ENCODE measurements around the gene TACC2. TPM values are rescaled to one million over a fixed set of nuclear protein-coding genes. Genes with fewer than 3 reads are reported as not detected.

Gene TACC2
- total and polyA plus RNA-seq, 2 experiments from 2014 or later, result 4.3 to 16.7 TPM

- 84 to 89% methylated on average over 14 of the region's 14 CpGs for WGBS, 2 experiments (ENCODE audit: low coverage in 1 of 2, low lambda C conversion rate in 2 of 2, missing lambda C conversion rate in 2 of 2)
- H3K27me3 ChIP-seq (replicated peaks; ENCODE audit: insufficient read depth), result no peaks in the 10 kb centered on the region
- no peaks in the 10 kb centered on the region for H3K9me3 ChIP-seq (ENCODE audit: low read depth)
- H3K9me2 ChIP-seq (ENCODE audit: insufficient read depth), result no peaks in the 10 kb centered on the region
- peaks cover 3% of the 10 kb centered on the region; the same call in 1 of the 2 replicates for H3K36me3 ChIP-seq (ENCODE audit: low read depth)
- H3K9ac ChIP-seq, result no peak overlapping the region
- no peaks in the 10 kb centered on the region for H4K20me1 ChIP-seq (ENCODE audit: insufficient read depth)
- H3K4me3 ChIP-seq, result no peak overlapping the region
- H2AFZ ChIP-seq, result no peak overlapping the region
- no peak for DNase-seq
- TF ChIP-seq EZH2phosphoT487 (IDR thresholded peaks at IDR 0.05; ENCODE audit: insufficient read depth, low read depth) (no peak), EZH2 (IDR thresholded peaks at IDR 0.05; ENCODE audit: insufficient read depth, poor library complexity, severe bottlenecking) (no peak)
- peaks cover 34% of the 10 kb centered on the region for H3K4me1 ChIP-seq (ENCODE audit: insufficient read depth)
- in situ Hi-C loops (cut with MboI), result no loop called here
- H3K79me2 ChIP-seq (ENCODE audit: insufficient read depth), result no peaks in the 10 kb centered on the region
- no peak overlapping the region for H3K4me2 ChIP-seq (ENCODE audit: unreplicated experiment)
- H3K27ac ChIP-seq, result no peak overlapping the region
- H3F3A ChIP-seq (ENCODE audit: insufficient read depth), result peaks cover 31% of the 10 kb centered on the region
Observed at GRCh38 chr10:122143238-122143841, 154.4 kb downstream of the TACC2 start.

DNA sequence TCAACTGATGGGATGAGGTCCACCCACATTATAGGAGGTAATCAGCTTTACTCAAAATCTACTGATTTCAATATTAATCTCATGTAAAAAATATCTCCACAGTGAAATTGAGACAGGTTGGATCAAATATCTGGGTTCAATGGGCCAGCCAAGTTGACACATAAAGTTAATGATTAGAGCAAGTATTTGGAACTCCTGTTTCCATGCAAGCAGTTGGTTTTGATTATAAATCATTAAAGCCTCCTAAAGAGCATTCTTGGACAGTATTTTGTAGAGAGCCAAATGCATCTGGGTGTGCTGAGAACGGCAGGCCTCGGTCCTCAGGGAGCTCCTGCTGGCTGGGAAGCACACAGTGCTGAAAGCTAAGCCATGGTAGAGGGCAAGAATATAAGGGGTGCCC lies 155.2 kb downstream of the TACC2 start:
- Histone ChIP-seq H2AFZ (no peak overlapping the region), H4K20me1 (ENCODE audit: insufficient read depth) (no peaks in the 10 kb centered on the region), H3K79me2 (ENCODE audit: insufficient read depth) (no peaks in the 10 kb centered on the region), H3K9ac (no peak overlapping the region), H3K27me3 (replicated peaks; ENCODE audit: insufficient read depth) (no peaks in the 10 kb centered on the region), H3K36me3 (ENCODE audit: low read depth) (peaks cover 3% of the 10 kb centered on the region; the same call in 1 of the 2 replicates), H3K27ac (no peak overlapping the region), H3F3A (ENCODE audit: insufficient read depth) (peaks cover 31% of the 10 kb centered on the region), H3K4me2 (ENCODE audit: unreplicated experiment) (no peak overlapping the region), H3K4me1 (ENCODE audit: insufficient read depth) (peaks cover 42% of the 10 kb centered on the region), H3K4me3 (no peak overlapping the region), H3K9me3 (ENCODE audit: low read depth) (no peaks in the 10 kb centered on the region), H3K9me2 (ENCODE audit: insufficient read depth) (no peaks in the 10 kb centered on the region)
- no peak for TF ChIP-seq EZH2 (IDR thresholded peaks at IDR 0.05; ENCODE audit: insufficient read depth, poor library complexity, severe bottlenecking)
- no peak for TF ChIP-seq EZH2phosphoT487 (IDR thresholded peaks at IDR 0.05; ENCODE audit: insufficient read depth, low read depth)
- in situ Hi-C loops (cut with MboI), result no loop called here
- 41 to 42% methylated on average over 2 of the region's 2 CpGs for WGBS, 2 experiments (ENCODE audit: low coverage in 1 of 2, low lambda C conversion rate in 2 of 2, missing lambda C conversion rate in 2 of 2)
- no peak for DNase-seq

GRCh38 chr10:122145113-122145512 lies 156.2 kb downstream of the TACC2 start:
- DNase-seq, result no peak
- Histone ChIP-seq H3K27me3 (replicated peaks; ENCODE audit: insufficient read depth) (no peaks in the 10 kb centered on the region), H3K9me3 (ENCODE audit: low read depth) (no peaks in the 10 kb centered on the region), H4K20me1 (ENCODE audit: insufficient read depth) (no peaks in the 10 kb centered on the region), H3K9ac (no peak overlapping the region), H2AFZ (no peak overlapping the region), H3K9me2 (ENCODE audit: insufficient read depth) (no peaks in the 10 kb centered on the region), H3K4me2 (ENCODE audit: unreplicated experiment) (no peak overlapping the region), H3K79me2 (ENCODE audit: insufficient read depth) (no peaks in the 10 kb centered on the region), H3K4me3 (no peak overlapping the region), H3F3A (ENCODE audit: insufficient read depth) (peaks cover 27% of the 10 kb centered on the region), H3K27ac (no peak overlapping the region), H3K36me3 (ENCODE audit: low read depth) (peaks cover 3% of the 10 kb centered on the region; the same call in 1 of the 2 replicates), H3K4me1 (ENCODE audit: insufficient read depth) (peaks cover 50% of the 10 kb centered on the region)
- TF ChIP-seq EZH2phosphoT487 (IDR thresholded peaks at IDR 0.05; ENCODE audit: insufficient read depth, low read depth) (no peak), EZH2 (IDR thresholded peaks at IDR 0.05; ENCODE audit: insufficient read depth, poor library complexity, severe bottlenecking) (no peak)
- in situ Hi-C loops (cut with MboI), result no loop called here
- WGBS, 2 experiments (ENCODE audit: low coverage in 1 of 2, low lambda C conversion rate in 2 of 2, missing lambda C conversion rate in 2 of 2), result 98 to 100% methylated on average over 2 of the region's 2 CpGs

DNA sequence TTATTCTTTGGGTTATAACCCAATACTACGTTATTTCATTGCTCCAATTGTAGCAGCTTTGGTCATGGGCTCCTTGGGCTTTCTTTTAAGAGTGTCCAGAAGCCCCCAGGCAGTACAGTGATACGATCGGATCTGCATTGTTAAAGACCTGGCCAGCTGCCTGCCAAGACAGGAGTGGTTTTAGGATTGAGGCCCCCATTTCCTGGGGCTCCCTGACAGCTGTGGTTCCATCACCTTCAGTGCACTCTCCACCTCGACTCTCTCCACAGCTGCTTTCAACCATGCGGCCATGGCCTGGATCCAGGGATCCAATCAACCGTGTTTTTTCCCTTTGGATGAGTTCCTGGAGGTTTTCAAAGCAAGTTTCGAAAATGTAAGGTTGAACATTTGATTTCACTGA lies 158.7 kb downstream of the TACC2 start:
- DNase-seq, result no peak
- in situ Hi-C loops (cut with MboI), result no loop called here
- H3K4me1 ChIP-seq (ENCODE audit: insufficient read depth), result peaks cover 29% of the 10 kb centered on the region
- H3K9ac ChIP-seq, result no peak overlapping the region
- no peaks in the 10 kb centered on the region for H4K20me1 ChIP-seq (ENCODE audit: insufficient read depth)
- peaks cover 5% of the 10 kb centered on the region; the same call in 1 of the 2 replicates for H3F3A ChIP-seq (ENCODE audit: insufficient read depth)
- no peaks in the 10 kb centered on the region for H3K9me2 ChIP-seq (ENCODE audit: insufficient read depth)
- H2AFZ ChIP-seq, result no peak overlapping the region
- no peaks in the 10 kb centered on the region for H3K27me3 ChIP-seq (replicated peaks; ENCODE audit: insufficient read depth)
- H3K79me2 ChIP-seq (ENCODE audit: insufficient read depth), result no peaks in the 10 kb centered on the region
- peaks cover 3% of the 10 kb centered on the region; the same call in 1 of the 2 replicates for H3K36me3 ChIP-seq (ENCODE audit: low read depth)
- 77 to 81% methylated on average over 7 of the region's 7 CpGs for WGBS, 2 experiments (ENCODE audit: low coverage in 1 of 2, low lambda C conversion rate in 2 of 2, missing lambda C conversion rate in 2 of 2)
- TF ChIP-seq EZH2phosphoT487 (IDR thresholded peaks at IDR 0.05; ENCODE audit: insufficient read depth, low read depth) (no peak), EZH2 (IDR thresholded peaks at IDR 0.05; ENCODE audit: insufficient read depth, poor library complexity, severe bottlenecking) (no peak)
- no peaks in the 10 kb centered on the region for H3K9me3 ChIP-seq (ENCODE audit: low read depth)
- H3K4me3 ChIP-seq, result no peak overlapping the region
- H3K27ac ChIP-seq, result no peak overlapping the region
- no peak overlapping the region for H3K4me2 ChIP-seq (ENCODE audit: unreplicated experiment)
